Measurements from ENCODE around the gene CYP11A1. TPM values are rescaled to one million over a fixed set of nuclear protein-coding genes. Genes with fewer than 3 reads are reported as not detected.

CYP11A1 gene
- polyA plus RNA-seq, 4 donors = 1.2 to 1.9 (median 1.6) TPM

DNA sequence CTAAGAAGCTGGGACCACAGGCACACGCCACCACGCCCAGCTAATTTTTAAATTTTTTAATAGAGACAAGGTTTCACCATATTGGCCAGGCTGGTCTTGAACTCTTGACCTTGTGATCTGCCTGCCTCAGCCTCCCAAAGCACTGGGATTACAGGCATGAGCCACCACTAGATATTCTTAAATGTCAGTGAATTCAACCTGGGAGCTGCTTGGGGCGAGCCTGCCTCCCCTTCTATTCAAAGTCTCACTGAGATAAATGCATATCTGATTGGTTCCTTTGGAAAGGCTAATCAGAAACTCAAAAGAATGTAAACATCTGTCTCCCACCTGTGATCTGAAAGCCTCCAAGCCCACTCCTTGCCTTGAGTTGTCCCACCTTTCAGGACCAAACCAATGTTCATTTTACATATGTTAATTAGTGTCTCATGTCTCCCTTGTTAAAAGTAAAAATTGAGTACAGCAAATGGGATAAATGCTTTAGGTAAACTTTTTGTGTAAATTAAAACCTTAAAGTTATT, 15.0 kb downstream of the CYP11A1 start:
- no peak for DNase-seq (ENCODE audit: low read depth in 4 of 4, low spot score in 2 of 4)

DNA sequence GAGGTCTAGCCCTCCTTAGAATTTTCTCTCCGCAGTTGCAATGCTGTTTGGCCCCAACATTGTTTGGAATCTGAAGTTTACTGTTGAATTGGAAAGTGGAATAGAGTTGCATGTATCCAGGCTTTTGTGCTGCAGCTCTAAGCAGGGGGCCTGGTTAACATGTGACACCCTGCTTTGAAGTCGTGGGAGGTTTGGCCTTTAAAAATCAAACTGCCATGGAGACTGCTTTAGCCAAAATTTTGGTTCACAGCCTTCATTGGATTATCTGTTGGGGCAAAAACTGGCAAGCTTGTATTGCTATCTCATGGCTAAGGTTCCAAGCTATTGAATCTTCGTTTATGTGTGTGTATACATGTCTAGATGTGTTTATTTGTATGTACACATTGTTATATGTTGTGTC, 15.8 kb downstream of the CYP11A1 start:
- DNase-seq (ENCODE audit: low read depth in 4 of 4, low spot score in 2 of 4) = no peak

DNA sequence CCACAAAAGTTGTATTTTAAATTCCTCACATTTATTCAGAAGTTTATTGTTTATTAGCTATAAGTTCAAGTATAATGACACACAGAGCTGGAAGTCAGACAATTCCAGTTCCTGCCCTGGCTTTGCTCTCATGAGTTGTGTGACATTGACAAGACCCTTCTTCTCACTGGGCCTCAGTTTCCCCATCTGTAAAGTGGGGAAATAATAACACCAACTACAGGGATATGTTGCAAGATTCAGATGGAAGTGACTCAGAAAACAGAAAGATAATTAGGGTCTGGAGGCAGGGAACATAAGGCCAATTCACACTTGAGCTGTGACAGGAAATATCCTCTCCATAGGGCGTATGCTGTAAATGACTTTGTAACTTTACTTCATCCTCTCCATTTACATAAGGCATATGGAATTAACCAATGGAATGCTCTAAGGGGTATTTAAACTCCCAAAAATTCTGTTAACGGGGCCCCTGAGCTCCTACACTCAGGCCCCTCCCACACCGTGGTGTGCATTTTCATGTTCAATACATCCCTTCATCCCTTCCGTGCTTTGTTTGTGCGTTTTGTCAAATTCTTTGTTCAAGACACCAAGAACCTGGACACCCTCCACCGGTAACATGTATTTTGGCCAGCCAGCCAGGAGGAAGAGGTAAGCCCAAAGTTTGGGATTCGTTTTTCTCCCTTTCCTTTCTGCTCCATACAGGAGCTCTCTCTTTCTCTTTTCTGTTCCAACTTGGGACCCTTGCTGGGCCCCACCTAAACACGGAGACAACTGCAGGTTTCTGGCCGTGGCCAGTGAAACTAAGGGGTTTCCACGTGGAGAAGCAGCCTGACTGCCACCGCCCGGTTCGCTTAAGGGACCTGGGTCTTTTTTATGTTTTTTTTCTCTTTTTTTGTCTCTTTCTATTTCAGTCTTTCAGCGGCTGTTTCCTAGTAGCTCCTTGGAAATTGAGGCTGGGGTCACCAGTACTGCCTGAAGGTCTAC, 16.9 kb downstream of the CYP11A1 start:
- DNase-seq (ENCODE audit: low read depth in 4 of 4, low spot score in 2 of 4) = no peak

DNA sequence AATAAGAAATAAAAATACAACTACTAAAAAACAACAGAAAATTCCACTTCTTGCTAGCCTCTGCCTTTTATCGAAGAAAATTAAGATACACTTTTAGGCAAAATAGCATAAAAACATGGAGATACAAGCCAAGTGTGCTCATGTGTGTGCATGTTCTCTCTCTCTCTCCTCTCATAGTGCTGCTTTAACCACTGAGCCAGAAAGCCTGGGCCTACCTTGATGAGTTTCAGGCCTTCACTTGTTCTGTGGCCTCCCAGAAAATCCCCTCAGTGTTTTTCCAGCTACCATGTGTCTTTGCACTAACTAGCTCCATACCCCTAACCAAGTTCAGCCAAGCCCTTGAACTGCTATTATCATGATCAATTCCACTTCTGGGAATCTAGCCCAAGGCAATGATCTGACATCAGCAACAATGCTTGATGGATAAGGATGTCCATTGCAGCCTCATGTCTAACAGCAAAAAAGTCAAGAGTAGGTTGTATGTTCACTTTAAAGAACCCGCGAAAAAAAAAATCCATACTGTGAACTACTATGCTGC, 18.1 kb downstream of the CYP11A1 start:
- DNase-seq (ENCODE audit: low read depth in 4 of 4, low spot score in 2 of 4) = no peak

DNA sequence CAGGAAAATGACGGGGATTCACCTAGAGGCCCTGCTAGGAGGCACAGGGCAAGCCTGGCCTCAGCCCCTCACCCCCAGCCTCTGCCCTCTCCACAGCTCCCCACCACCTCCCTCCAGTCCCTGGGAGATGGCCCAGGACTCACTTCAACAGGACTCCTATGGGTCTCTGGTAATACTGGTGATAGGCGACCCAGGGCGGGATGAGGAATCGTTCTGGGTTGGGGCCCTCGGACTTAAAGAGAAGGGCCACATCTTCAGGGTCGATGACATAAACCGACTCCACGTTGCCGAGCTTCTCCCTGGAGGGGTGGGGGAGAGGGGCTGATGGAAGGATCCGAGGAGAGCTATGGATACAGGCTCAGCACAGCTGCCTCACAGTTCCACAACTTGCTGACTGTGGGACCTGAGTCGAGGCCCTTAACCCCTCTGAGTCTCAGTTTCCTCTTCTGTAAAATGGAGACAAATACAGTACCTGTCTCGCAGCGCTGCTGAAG, 19.6 kb downstream of the CYP11A1 start:
- DNase-seq (ENCODE audit: low read depth in 4 of 4, low spot score in 2 of 4) = no peak

DNA sequence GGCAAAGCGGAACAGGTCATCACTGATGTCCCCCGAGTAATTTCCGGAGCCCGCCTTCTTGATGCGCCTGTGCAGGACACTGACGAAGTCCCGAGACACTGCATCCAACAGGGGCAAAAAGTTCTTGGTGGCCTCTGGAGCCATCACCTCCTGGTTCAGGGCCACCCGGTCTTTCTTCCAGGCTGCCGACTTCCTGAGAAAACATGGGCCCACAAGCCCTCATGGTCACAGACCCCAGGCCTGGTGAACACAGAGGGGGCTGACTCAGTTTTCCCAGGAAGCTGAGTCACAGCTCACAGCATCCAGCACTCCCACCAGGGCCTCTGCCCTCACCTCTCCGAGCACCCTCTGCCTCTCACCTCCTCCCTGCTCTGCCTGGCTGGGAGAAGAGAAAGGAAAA, 22.4 kb downstream of the CYP11A1 start:
- DNase-seq (ENCODE audit: low read depth in 4 of 4, low spot score in 2 of 4) = no peak

DNA sequence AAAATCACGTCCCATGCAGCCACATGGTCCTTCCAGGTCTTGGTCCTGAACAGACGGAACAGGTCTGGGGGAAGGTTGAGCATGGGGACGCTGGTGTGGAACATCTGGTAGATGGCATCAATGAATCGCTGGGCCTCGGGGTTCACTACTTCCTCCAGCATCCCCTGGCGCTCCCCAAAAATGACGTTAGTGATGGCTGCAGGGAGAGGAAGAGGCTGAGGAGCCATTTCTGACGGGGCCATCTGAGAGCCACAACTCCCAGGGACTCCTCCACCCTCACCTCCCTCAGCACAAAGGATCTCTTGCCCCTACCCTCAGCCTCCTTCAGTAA, 23.7 kb downstream of the CYP11A1 start:
- no peak for DNase-seq (ENCODE audit: low read depth in 4 of 4, low spot score in 2 of 4)

DNA sequence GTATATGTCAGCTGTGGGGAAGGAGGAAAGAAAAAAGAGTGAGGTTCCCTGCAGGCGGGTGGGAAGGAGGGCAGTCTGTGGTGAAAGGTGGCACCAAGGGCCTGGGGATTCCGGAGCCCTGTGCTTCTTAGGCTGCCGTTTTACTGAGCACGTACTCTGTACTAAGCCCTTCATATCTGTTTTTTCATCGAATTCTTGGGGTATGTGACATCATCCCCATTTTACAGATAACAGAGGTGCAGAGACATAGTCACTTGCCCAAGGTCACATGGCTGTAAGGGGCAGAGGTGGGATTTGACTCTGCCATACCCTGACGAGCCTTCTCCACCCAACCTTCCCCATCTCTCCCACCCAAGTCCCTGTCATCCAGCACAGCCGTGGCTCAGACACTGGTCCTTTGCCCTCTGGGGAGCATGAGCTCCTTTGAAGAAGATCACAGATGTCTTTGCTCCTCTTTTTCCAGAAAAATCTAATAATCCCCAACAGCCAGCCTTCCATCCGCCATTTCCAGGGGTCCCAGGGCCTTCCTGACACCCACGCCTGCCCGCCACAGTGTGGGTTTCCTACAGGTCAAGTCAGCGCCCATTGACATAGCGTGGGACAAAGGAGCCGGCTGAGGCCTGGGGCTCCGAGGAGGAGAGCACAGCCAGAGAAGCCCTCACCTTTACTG, 24.2 kb downstream of the CYP11A1 start:
- DNase-seq (ENCODE audit: low read depth in 4 of 4, low spot score in 2 of 4) = no peak

DNA sequence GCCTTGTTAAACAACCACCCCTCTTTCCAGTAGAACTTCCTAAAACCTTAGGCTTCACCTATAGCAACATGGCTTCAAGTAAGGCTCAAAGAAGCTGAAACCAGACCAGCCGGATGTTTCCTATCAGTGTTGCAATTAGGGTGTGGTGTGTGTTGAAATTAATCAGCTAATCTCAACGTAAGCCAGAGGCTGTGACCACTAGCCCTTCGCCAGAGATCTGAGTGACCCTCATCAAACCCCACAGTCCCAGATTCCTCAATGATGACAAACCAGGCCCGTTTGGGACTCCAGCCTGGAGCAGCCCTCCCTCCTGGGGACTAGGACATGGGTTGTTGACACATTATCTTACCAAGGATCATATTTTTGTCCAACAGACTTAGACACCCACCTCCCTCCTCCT, 27.3 kb downstream of the CYP11A1 start:
- no peak for DNase-seq (ENCODE audit: low read depth in 4 of 4, low spot score in 2 of 4)

DNA sequence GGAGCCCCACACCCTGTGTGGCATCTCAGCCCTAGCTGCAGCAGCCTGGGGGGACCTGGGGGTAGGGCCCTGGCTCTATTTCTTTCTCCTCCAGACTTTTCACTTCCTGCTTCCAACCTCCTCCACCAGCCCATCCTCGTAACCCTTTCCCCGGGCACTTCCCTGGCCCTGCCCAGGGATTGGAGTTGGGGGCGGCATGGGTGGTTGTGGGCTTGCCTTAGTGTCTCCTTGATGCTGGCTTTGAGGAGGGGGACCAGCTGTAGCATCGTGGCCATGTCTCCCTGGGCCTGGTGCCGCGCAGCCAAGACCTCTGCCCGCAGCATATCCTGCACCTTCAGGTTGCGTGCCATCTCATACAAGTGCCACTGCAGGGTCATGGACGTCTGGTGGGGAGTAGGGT, 28.1 kb downstream of the CYP11A1 start:
- no peak for DNase-seq (ENCODE audit: low read depth in 4 of 4, low spot score in 2 of 4)

DNA sequence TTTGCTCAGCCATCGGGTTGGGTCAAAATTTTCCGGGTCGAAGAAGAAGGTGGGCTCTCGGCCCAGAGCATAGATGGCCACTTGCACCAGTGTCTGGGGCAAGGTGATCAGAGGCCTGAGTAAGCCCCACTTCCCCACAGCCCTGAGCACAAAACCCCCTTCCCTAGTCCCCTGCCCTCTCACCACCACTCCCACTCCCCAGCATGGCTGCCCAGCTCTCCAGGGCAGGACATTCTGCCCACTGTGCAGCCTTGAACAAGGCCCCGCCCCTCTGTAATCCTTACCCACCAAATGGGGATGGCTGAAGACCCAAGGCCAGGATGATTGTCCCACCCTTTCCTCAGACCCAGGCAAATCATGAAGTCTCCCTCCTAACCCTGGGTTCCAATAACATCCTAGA, 28.8 kb downstream of the CYP11A1 start:
- no peak for DNase-seq (ENCODE audit: low read depth in 4 of 4, low spot score in 2 of 4)

DNA sequence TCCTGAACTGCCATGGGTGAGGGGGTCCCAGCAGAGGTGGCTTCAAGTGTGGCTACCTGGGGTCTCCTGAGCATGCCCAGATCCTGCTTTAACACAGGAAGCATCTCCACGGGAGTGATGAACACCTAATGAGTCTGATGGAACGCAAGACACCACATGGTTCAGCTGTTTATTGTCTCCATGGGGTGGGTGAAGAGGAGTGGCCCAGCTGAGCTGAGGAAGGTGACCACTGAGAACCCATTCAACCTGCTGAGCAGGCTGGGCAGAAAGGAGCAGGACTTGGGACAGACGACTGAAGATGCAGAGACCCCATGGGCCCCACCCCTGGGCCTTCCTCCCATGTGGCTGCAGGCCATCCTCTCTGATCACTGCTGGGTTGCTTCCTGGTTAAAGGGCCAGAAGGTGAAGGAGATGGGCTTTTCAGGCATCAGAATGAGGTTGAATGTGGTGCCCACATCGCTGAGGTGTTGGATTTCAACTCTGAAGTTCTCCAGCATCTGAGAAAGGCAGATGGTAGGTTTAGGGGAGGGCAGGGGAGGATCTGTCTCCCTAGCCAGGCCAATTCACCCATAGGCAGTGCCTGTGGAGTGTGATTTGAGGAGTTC, 29.7 kb downstream of the CYP11A1 start:
- no peak for DNase-seq (ENCODE audit: low read depth in 4 of 4, low spot score in 2 of 4)

DNA sequence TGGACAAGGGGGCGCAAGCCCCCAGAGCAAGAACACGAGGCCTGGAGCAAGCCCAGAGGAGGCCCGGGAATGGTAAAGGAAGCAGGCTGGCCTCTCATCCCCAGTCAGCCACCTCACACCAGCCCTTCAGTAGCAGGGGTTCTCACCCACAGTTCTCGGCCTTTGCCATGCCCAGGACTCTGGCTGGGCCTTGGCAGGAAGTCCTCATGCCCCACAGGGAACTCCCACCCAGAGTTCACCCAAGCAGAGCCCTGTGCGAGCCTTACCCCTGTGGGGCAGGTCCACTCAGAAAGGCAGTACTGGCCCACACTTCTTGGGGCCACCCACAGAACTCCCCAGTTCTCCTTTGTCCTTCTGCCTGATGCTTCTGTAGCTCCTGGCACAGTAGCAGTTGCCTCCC, 30.3 kb downstream of the CYP11A1 start:
- DNase-seq (ENCODE audit: low read depth in 4 of 4, low spot score in 2 of 4) = no peak

DNA sequence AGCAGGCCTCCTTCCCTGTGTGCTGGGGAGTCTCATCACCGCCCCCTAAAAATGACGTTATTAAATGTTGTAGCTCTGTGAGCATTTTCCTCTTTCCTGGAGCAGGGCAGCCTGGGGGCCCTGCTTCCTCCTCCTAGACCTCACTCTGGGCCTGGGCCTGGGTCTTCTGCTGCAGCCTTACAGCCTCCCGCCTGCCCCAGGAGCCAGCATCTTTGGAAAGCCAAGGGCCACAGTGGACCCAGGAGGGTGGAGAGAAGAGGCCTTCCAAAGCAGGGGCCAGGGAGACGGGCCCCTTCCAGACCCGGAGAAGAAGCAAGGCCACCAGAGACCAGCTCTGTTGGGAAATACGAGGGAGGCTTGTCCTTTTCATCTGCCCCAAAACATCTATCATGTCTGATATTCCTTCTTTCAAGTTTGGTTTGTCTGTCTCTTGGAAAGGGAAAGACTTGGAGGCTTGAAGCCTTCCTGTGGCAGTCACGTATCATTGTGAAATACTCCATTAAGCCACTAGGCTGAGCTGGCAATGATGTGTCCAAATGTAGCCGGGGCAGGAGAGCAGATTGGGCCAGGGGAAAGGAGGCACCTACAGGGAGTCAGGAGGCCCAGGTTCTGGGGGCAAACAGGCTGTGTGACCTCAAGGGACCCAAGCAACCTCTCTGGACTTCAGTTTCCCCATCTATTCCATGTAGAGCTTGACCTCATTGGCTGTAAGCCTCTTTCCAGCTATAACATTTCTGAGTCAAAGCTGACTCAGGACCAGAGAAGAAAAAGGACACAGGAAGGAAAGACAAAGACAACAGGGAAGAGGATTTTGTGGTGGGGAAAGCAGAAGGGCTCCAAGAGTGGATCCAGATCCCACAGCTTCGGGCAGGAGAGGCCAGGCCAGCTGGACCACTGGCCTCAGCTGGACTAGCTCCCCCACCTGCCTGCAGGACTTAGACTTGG, 31.1 kb downstream of the CYP11A1 start:
- no peak for DNase-seq (ENCODE audit: low read depth in 4 of 4, low spot score in 2 of 4)

DNA sequence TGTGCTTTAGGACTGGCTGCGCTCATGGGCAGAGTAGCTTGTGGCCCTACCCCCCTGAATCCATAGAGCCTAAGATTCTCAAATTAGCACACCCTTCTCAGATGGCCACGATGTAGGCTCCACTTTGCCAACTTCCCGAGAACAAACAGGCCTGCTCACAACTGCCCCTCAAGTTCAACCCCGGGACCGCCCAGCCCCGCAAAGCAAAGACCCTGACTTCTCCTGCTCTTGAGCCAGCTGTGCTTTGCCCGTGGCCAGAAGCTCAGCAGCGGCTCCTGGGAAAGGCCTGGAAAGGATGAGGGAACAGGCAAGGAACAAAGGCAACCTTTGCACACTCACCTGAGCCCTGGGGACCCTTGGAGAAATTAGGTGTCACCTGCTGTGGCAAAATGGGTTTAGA, 32.0 kb downstream of the CYP11A1 start:
- DNase-seq (ENCODE audit: low read depth in 4 of 4, low spot score in 2 of 4) = no peak

DNA sequence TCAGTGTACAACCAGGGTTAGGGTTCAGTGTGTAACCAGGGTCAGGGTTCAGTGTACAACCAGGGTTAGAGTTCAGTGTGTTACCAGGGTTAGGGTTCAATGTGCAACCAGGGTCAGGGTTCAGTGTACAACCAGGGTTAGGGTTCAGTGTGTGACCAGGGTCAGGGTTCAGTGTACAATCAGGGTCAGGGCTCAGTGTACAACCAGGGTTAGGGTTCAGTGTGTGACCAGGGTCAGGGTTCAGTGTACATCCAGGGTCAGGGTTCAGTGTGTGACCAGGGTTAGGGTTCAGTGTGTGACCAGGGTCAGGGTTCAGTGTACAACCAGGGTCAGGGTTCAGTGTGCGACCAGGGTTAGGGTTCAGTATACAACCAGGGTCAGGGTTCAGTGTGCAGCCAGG, 33.3 kb downstream of the CYP11A1 start:
- DNase-seq (ENCODE audit: low read depth in 4 of 4, low spot score in 2 of 4) = no peak

DNA sequence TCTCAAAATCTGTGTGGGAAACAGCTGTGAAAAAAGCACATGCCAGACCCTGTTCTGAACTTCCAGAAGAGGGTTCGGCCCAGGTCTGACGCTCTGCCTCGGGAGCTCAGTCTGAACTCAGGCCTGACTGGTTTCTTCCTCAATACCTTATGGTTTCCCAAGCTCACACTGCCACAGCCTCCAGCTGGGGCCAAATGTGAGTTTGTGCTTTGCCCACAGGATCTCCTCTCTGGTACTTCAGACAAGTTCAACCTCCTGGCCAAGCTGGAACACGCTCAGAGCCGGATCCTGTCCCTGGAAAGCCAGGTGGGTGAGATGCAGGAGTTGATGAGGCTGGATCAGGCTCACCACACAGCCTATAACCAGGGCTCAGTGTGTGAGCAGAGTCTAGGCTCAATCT, 33.8 kb downstream of the CYP11A1 start:
- DNase-seq (ENCODE audit: low read depth in 4 of 4, low spot score in 2 of 4) = no peak

DNA sequence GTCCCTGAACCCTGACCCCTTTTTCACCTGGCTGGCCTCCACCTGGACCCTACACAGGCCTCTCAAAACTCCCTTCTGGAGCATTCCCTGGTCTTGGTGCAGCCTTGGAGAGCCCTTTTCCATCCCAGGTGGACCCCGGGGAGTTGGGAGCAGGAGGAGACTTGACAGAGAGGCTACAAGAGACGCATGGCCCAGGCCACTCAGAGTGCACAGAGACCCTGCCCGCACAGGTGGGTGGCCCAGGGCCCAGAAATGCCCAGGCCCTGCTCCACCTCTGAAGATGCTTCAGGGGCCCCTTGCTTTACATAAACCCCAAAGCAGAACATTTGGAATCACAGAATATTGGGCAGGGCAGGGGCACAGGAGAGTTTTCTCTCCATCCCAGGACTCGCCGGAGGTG, 34.4 kb downstream of the CYP11A1 start:
- no peak for DNase-seq (ENCODE audit: low read depth in 4 of 4, low spot score in 2 of 4)

DNA sequence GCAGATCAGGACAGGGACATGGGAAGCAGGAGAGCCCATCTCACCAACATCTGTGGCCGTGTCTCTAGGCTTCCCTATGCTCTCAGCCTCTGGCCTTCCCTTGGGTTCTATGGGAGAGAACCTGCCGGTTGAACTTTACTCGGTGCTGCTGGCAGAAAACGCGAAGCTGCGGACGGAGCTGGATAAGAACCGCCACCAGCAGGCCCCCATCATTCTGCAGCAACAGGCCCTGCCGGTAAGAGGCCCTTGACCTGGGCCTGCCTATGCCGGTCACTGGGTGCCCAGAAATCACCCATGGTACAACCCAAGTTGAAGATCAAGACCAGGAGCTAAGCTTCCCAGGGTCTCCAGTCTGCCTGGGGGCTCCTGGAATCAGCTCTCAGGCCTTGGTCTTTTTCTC, 34.8 kb downstream of the CYP11A1 start:
- DNase-seq (ENCODE audit: low read depth in 4 of 4, low spot score in 2 of 4) = no peak

DNA sequence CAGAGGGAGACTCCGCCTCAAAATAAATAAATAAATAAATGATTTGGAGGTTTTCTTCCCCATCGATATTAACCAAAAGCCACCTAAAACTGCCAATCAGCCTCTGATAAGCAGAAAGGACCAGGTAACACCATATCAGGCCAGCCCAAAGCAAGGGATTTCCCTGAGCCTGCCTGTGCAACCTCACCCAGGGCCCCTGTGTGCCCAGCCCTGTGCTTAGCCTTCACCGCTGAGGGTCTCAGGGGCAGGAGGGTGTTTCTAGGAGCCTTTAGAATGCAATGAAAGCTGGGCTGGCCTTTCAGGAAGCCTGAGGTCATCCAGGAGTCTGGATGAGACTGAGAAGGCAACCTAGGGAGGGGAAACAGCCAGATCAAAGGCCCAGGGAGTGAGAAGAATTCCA, 35.4 kb downstream of the CYP11A1 start:
- no peak for DNase-seq (ENCODE audit: low read depth in 4 of 4, low spot score in 2 of 4)

Measured in left renal cortex interstitium (tissue), 4 donors.